HG03558 (cell line): ENCODE measurements around the gene CDC45.

ENCODE experiments used
- ATAC-seq: cut with Tn5 transposase; IDR thresholded peaks from one replicate; pipeline ENCODE4 v1.9.1; 2021; ENCODE audit warnings: moderate number of reproducible peaks; ENCODE audit not compliant: unreplicated experiment; ENCODE audit errors: extremely low read depth

The CDC45 gene

GRCh38 chr22:19492504-19493174 lies 12.9 kb downstream of the CDC45 start:
- no peak for ATAC-seq

GRCh38 chr22:19494001-19494560 lies 14.4 kb downstream of the CDC45 start:
- ATAC-seq, result no peak

- no peak for ATAC-seq
These were observed 15.0 kb downstream of the CDC45 start for GRCh38 chr22:19494676-19495173.

GRCh38 chr22:19495562-19496323 lies 16.0 kb downstream of the CDC45 start:
- ATAC-seq, result no peak

GRCh38 chr22:19496324-19496630 lies 16.6 kb downstream of the CDC45 start:
- no peak for ATAC-seq

- ATAC-seq, result no peak
These were observed 17.5 kb downstream of the CDC45 start for GRCh38 chr22:19497245-19497644.

- ATAC-seq, result no peak
These were observed 18.6 kb downstream of the CDC45 start for GRCh38 chr22:19498154-19498865.

GRCh38 chr22:19498866-19499190 lies 19.1 kb downstream of the CDC45 start:
- ATAC-seq, result no peak

GRCh38 chr22:19499236-19499879 lies 19.6 kb downstream of the CDC45 start:
- no peak for ATAC-seq

GRCh38 chr22:19499880-19500242 lies 20.1 kb downstream of the CDC45 start:
- no peak for ATAC-seq

- no peak for ATAC-seq
These were observed 22.3 kb downstream of the CDC45 start for GRCh38 chr22:19501897-19502447.

- no peak for ATAC-seq
These were observed 23.6 kb downstream of the CDC45 start for GRCh38 chr22:19503367-19503766.

GRCh38 chr22:19503869-19504268 lies 24.1 kb downstream of the CDC45 start:
- ATAC-seq, result no peak

GRCh38 chr22:19504900-19505734 lies 25.4 kb downstream of the CDC45 start:
- ATAC-seq, result no peak

- no peak for ATAC-seq
These were observed 26.0 kb downstream of the CDC45 start for GRCh38 chr22:19505735-19506126.

GRCh38 chr22:19506212-19506611 lies 26.5 kb downstream of the CDC45 start:
- ATAC-seq, result no peak

GRCh38 chr22:19507534-19507861 lies 27.8 kb downstream of the CDC45 start:
- ATAC-seq, result no peak

- no peak for ATAC-seq
These were observed 28.5 kb downstream of the CDC45 start for GRCh38 chr22:19508024-19508776.

GRCh38 chr22:19509191-19509590 lies 29.5 kb downstream of the CDC45 start:
- no peak for ATAC-seq
